DOHH2 (cell line): Measurements from ENCODE around the gene LMBR1L.

Source experiments
- CTCF ChIP-seq: fragments of 200-600 bp; sonication (generic); IDR thresholded peaks from one replicate; pipeline ENCODE4 v1.5.1; 2014; ENCODE audit warnings: antibody characterized with exemption, mild to moderate bottlenecking, low read depth, low read length; ENCODE audit not compliant: poor library complexity, severe bottlenecking
- EZH2phosphoT487 ChIP-seq: fragments of 200-600 bp; sonication (generic); IDR thresholded peaks from 2 replicates; pipeline ENCODE4 v1.6.1; 2017; ENCODE audit warnings: borderline replicate concordance, mild to moderate bottlenecking, antibody characterized with exemption, low read length, moderate library complexity, mixed read lengths

DNA sequence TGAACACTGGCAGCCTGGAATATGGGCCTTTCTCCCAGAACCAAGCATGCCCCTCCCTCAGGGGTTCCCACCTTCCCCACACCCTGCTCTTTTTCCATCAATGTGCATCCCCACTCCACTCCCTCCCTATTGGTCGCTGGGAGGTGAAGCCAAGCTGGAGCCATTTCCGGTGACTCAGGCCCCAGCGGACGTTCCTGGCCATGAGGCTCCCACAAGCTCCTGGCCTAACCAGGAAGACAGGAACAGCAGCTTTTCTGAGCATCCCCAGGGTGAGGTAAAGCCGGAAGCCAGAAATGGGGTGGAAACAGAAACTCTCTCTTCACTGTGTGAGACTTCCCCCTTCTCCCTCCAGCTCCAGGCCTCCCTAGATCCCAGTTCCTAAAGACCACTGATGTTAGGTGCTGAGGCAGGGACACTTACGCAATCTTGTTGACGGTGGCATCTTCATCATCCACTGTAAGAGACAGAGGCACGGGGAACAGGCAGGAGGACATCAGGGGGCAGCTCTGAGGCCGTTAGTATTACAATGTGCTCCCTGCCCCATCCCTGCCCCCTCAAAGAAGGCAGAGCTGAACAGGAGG is 5.1 kb downstream of the LMBR1L start:
- TF ChIP-seq CTCF (no peak), EZH2phosphoT487 (no peak)
